ENCODE data around the gene MYOD1. TPM values are rescaled to one million over a fixed set of nuclear protein-coding genes. Genes with fewer than 3 reads are reported as not detected.

Gene MYOD1
- not detected in 2 replicates for total RNA-seq

GRCh38 chr11:17719028-17719937 is at the start of gene MYOD1:
Gene MYOD1 (plus strand): TSS chr11:17719571. CDS start chr11:17719783, 212 bp downstream.

GRCh38 chr11:17734418-17734911 is 15.1 kb downstream of the MYOD1 start, which contains the start of gene KCNC1:
Gene KCNC1 (plus strand): TSS chr11:17734781. CDS start chr11:17736003, 1,222 bp downstream.

Other genes starting within 250 kb of the MYOD1 start
- gene ABCC8, start 242.7 kb upstream of the MYOD1 start, total RNA-seq = not detected in 2 replicates
- not detected in 2 replicates for gene USH1C, start 175.2 kb upstream of the MYOD1 start, total RNA-seq
- not detected in 2 replicates for gene OTOG, start 172.3 kb upstream of the MYOD1 start, total RNA-seq
- gene KCNC1, start 15.2 kb downstream of the MYOD1 start, total RNA-seq = not detected in 2 replicates